Keratinocyte (primary cell): ENCODE measurements around the gene RRAGC. TPM values are rescaled to one million over a fixed set of nuclear protein-coding genes. Genes with fewer than 3 reads are reported as not detected.

Experiments
- DNase-seq: peaks from one replicate; pipeline ENCODE4 v3.0.0-alpha.2; 2011; ENCODE audit warnings: low read depth, missing footprints, low spot score
- FAIRE-seq: peaks from 2 replicates; lab custom pipeline; 2011; peaks lifted over from hg19 to GRCh38; lab: Jason Lieb, UNC
- H2AFZ ChIP-seq: 2 replicates; pipeline ENCODE4 v1.6.0; 2012; ENCODE audit warnings: low read length, control low read depth, inconsistent platforms; ENCODE audit not compliant: control insufficient read depth
- H3K27ac ChIP-seq: 2 replicates; pipeline ENCODE4 v1.5.1; 2011; ENCODE audit warnings: low read length; ENCODE audit not compliant: control insufficient read depth, insufficient read depth
- H3K27me3 ChIP-seq: 3 replicates; pipeline ENCODE4 v1.6.0; 2011; ENCODE audit warnings: low read length; ENCODE audit not compliant: control insufficient read depth, insufficient read depth; ENCODE audit errors: extremely low read depth
- H3K36me3 ChIP-seq, 2 experiments: 2 replicates in 1 of 2; 3 replicates in 1 of 2; pipeline ENCODE4 v1.5.1; 2011; ENCODE audit warnings: low read length in 2 of 2, mild to moderate bottlenecking in 1 of 2; ENCODE audit not compliant: control insufficient read depth in 2 of 2, insufficient read depth in 2 of 2; ENCODE audit errors: extremely low read depth in 1 of 2
- H3K4me1 ChIP-seq: 3 replicates; pipeline ENCODE4 v1.5.1; 2011; ENCODE audit warnings: low read length; ENCODE audit not compliant: control insufficient read depth, insufficient read depth; ENCODE audit errors: extremely low read depth
- H3K4me2 ChIP-seq: 3 replicates; pipeline ENCODE4 v1.6.0; 2011; ENCODE audit warnings: low read depth, low read length; ENCODE audit not compliant: control insufficient read depth, insufficient read depth; ENCODE audit errors: extremely low read depth
- H3K4me3 ChIP-seq, 3 experiments: fragments of 200-600 bp in 1 of 3; sonication (generic) in 1 of 3; 2 replicates in 2 of 3; 3 replicates in 1 of 3; pipeline ENCODE4 v1.5.1; 2011 to 2016; ENCODE audit warnings: low read length in 3 of 3, mild to moderate bottlenecking in 3 of 3, control low read depth in 2 of 3, inconsistent platforms in 1 of 3, low read depth in 1 of 3, mixed read lengths in 1 of 3, mixed run types in 1 of 3, moderate library complexity in 1 of 3; ENCODE audit not compliant: control insufficient read depth in 2 of 3, insufficient read depth in 2 of 3; ENCODE audit errors: extremely low read depth in 1 of 3
- H3K79me2 ChIP-seq: 2 replicates; pipeline ENCODE4 v1.6.0; 2012; ENCODE audit warnings: low read length; ENCODE audit not compliant: control insufficient read depth, insufficient read depth
- H3K9ac ChIP-seq: 3 replicates; pipeline ENCODE4 v1.6.0; 2011; ENCODE audit warnings: low read length; ENCODE audit not compliant: control insufficient read depth, insufficient read depth; ENCODE audit errors: extremely low read depth
- H3K9me1 ChIP-seq: 3 replicates; pipeline ENCODE4 v1.6.0; 2011; ENCODE audit warnings: low read length; ENCODE audit not compliant: control insufficient read depth, insufficient read depth; ENCODE audit errors: extremely low read depth
- H3K9me3 ChIP-seq: 2 replicates; pipeline ENCODE4 v1.5.1; 2012; ENCODE audit warnings: low read depth, low read length; ENCODE audit not compliant: control insufficient read depth
- H4K20me1 ChIP-seq: 3 replicates; pipeline ENCODE4 v1.6.0; 2011; ENCODE audit warnings: low read length; ENCODE audit not compliant: control insufficient read depth, insufficient read depth; ENCODE audit errors: extremely low read depth
- CTCF ChIP-seq, 3 experiments: IDR thresholded peaks in 1 of 3; conservative IDR thresholded peaks in 1 of 3; optimal IDR thresholded peaks in 1 of 3; 2 replicates in 2 of 3; 3 replicates in 1 of 3; pipeline versions ENCODE3 to v1.5.1; 2011; ENCODE audit warnings: low read length in 3 of 3, mild to moderate bottlenecking in 3 of 3, moderate library complexity in 2 of 3, control low read depth in 1 of 3, inconsistent platforms in 1 of 3; ENCODE audit not compliant: insufficient read depth in 2 of 3; ENCODE audit errors: extremely low read depth in 1 of 3
- EZH2 ChIP-seq: IDR thresholded peaks from one replicate; pipeline ENCODE4 v1.6.1; 2012; ENCODE audit warnings: inconsistent platforms, mild to moderate bottlenecking, low read length, moderate library complexity
- dilution Hi-C: fragments of 300-500 bp; cut with MboI; formaldehyde crosslinking; loops from one replicate; pipeline ENCODE4 v1.7.0; 2020; ENCODE audit warnings: low sequenced_read_pairs; ENCODE audit not compliant: extremely low pct_ligation_motif_present
- polyA plus RNA-seq, 5 experiments: library from polyadenylated mRNA; depleted of rRNA in 3 of 5; stranded (reverse) in 3 of 5; stranded (forward) in 1 of 5; unstranded in 1 of 5; fragments of >200 nt; gene quantifications; 1 replicate in 1 of 5; 2 replicates in 3 of 5; 3 replicates in 1 of 5; pipeline versions ENCODE4 v1.2.1 to v1.2.3, GENCODE V29; 2011 to 2012; ENCODE audit warnings: missing spikeins in 2 of 5, low read depth in 1 of 5, low replicate concordance in 1 of 5

Gene RRAGC
- polyA plus RNA-seq, 1 donor (not counting 4 experiments of a cell fraction or from before 2014, with no cell fraction given): 37.8 TPM

GRCh38 chr1:38820860-38821259 lies 38.7 kb downstream of the RRAGC start:
- H3K9me3 ChIP-seq: no peaks in the 10 kb centered on the region
- no peaks in the 10 kb centered on the region for H4K20me1 ChIP-seq
- H3K27ac ChIP-seq: no peak overlapping the region
- H3K4me2 ChIP-seq: no peak overlapping the region
- no peak overlapping the region for H3K4me3 ChIP-seq
- H3K79me2 ChIP-seq: no peaks in the 10 kb centered on the region
- H3K27me3 ChIP-seq: peaks cover 44% of the 10 kb centered on the region
- H3K4me1 ChIP-seq: no peaks in the 10 kb centered on the region
- no peak overlapping the region for H3K9ac ChIP-seq
- H2AFZ ChIP-seq: no peak overlapping the region
- no peak for FAIRE-seq
- no peaks in the 10 kb centered on the region for H3K9me1 ChIP-seq
- TF ChIP-seq EZH2: no peak
- no peak for TF ChIP-seq CTCF (optimal IDR thresholded peaks at IDR 0.05 in 1 of 3, IDR thresholded peaks at IDR 0.05 in 1 of 3, conservative IDR thresholded peaks at IDR 0.05 in 1 of 3; ENCODE audit: extremely low read depth in 1 of 3, insufficient read depth in 2 of 3, low read length in 3 of 3)
- no peaks in the 10 kb centered on the region for H3K36me3 ChIP-seq
- DNase-seq: no peak
- dilution Hi-C loops: loop anchor here (25.0 kb wide), 1 partner anchor 284 kb away; no protein-coding TSS in a partner anchor

GRCh38 chr1:38819516-38819915 lies 40.1 kb downstream of the RRAGC start:
- peaks cover 57% of the 10 kb centered on the region for H3K27me3 ChIP-seq
- H3K4me1 ChIP-seq: no peaks in the 10 kb centered on the region
- H2AFZ ChIP-seq: no peak overlapping the region
- H3K4me3 ChIP-seq: no peak overlapping the region
- dilution Hi-C loops: loop anchor here (25.0 kb wide), 1 partner anchor 282 kb away; no protein-coding TSS in a partner anchor
- no peak for TF ChIP-seq EZH2
- no peaks in the 10 kb centered on the region for H3K9me1 ChIP-seq
- H3K9ac ChIP-seq: no peak overlapping the region
- H3K9me3 ChIP-seq: no peaks in the 10 kb centered on the region
- no peak overlapping the region for H3K27ac ChIP-seq
- FAIRE-seq (no peak), DNase-seq (no peak)
- no peak overlapping the region for H3K4me2 ChIP-seq
- H3K79me2 ChIP-seq: no peaks in the 10 kb centered on the region
- H4K20me1 ChIP-seq: no peaks in the 10 kb centered on the region
- H3K36me3 ChIP-seq: no peaks in the 10 kb centered on the region

- no peak overlapping the region for H3K9ac ChIP-seq
- no peak for FAIRE-seq
- no peaks in the 10 kb centered on the region for H3K36me3 ChIP-seq
- no peak overlapping the region for H3K4me2 ChIP-seq
- H3K9me3 ChIP-seq: no peaks in the 10 kb centered on the region
- H2AFZ ChIP-seq: no peak overlapping the region
- no peak overlapping the region for H3K4me3 ChIP-seq
- peaks cover 62% of the 10 kb centered on the region for H3K27me3 ChIP-seq
- H3K4me1 ChIP-seq: no peaks in the 10 kb centered on the region
- dilution Hi-C loops: loop anchor here (25.0 kb wide), 1 partner anchor 282 kb away; no protein-coding TSS in a partner anchor
- H3K27ac ChIP-seq: no peak overlapping the region
- H3K9me1 ChIP-seq: no peaks in the 10 kb centered on the region
- TF ChIP-seq EZH2 (no peak), CTCF (optimal IDR thresholded peaks at IDR 0.05 in 1 of 3, IDR thresholded peaks at IDR 0.05 in 1 of 3, conservative IDR thresholded peaks at IDR 0.05 in 1 of 3; ENCODE audit: extremely low read depth in 1 of 3, insufficient read depth in 2 of 3, low read length in 3 of 3) (no peak)
- no peak for DNase-seq
- no peaks in the 10 kb centered on the region for H3K79me2 ChIP-seq
- no peaks in the 10 kb centered on the region for H4K20me1 ChIP-seq
Observed at GRCh38 chr1:38819040-38819439, 40.5 kb downstream of the RRAGC start.
